Epithelial cell of esophagus (primary cell): ENCODE results near the gene XRCC5.

Experiments used
- DNase-seq: peaks from one replicate; pipeline ENCODE4 v3.0.0; 2010; ENCODE audit warnings: low read depth
- H3K4me3 ChIP-seq: 2 replicates; pipeline ENCODE4 v1.5.1; 2011; ENCODE audit warnings: mild to moderate bottlenecking, low read length, control low read depth
- TF ChIP-seq, protein P1 (sequence below): IDR thresholded peaks from 2 replicates; pipeline ENCODE4 v1.5.1; 2011; ENCODE audit warnings: low read depth, mild to moderate bottlenecking, low read length, control low read depth, inconsistent platforms; ENCODE audit not compliant: insufficient read depth; ENCODE audit errors: missing control alignments

The XRCC5 gene

DNA sequence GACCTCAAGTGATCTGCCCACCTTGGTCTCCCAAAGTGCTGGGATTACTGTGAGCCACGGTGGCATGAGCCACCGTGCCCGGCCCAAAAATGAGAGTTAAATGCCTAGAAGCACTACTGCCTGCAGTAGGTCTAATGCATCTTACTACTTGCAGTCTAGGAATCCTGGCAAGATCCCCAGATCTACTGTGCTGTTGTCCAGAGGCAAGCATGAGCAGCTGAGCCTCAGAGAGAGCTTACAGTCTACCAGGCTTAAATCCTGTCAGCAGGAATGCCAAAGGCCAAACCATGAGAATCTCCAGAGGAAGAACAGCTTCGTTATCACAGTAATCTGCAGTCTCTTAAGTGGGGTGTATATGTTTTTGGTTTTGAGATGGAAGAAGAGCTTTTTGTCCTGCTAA is 54.4 kb downstream of the XRCC5 start:
- DNase-seq = no peak
- TF ChIP-seq, protein P1, sequence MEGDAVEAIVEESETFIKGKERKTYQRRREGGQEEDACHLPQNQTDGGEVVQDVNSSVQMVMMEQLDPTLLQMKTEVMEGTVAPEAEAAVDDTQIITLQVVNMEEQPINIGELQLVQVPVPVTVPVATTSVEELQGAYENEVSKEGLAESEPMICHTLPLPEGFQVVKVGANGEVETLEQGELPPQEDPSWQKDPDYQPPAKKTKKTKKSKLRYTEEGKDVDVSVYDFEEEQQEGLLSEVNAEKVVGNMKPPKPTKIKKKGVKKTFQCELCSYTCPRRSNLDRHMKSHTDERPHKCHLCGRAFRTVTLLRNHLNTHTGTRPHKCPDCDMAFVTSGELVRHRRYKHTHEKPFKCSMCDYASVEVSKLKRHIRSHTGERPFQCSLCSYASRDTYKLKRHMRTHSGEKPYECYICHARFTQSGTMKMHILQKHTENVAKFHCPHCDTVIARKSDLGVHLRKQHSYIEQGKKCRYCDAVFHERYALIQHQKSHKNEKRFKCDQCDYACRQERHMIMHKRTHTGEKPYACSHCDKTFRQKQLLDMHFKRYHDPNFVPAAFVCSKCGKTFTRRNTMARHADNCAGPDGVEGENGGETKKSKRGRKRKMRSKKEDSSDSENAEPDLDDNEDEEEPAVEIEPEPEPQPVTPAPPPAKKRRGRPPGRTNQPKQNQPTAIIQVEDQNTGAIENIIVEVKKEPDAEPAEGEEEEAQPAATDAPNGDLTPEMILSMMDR = no peak
- H3K4me3 ChIP-seq = no peak overlapping the region

DNA sequence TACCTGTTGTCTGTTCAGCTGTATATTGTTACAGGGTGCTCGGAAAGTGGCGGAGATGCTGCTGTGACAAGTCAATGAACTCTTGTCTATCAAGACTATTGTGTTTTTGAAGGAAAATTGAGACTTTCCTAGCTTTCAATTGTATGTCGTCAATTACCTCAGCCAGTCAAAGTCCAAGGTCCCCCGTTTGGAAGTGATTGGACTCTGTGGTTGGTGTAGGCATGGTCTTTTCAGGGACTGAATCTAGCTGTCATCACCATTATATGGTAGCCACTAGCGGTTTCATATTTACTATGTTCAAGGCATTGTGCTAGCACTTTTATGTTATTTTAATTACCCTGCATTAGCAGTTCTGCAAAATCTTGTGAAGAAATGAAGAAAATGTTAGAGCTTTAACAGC is 54.9 kb downstream of the XRCC5 start:
- H3K4me3 ChIP-seq = no peak overlapping the region
- TF ChIP-seq, protein P1 = no peak

DNA sequence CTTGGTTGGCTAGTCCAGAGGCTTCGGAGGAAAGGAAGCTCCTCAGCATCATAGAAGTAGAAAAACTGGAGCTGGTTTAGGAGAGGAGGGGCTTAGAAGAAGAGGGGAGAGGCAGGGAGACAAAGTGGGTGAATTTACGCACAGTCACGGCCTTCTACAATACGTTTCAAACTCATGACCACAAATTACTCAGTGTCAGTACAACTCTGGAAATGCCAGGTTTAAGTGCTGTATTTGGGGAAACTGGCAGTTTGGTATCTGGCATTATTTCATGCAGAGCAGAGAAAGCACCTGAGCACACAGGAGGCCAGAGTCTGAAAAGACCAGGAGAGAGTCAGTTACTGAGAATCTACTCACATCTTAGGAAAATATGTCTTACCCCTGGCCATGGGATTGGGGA is 55.4 kb downstream of the XRCC5 start:
- DNase-seq = no peak
- H3K4me3 ChIP-seq = no peak overlapping the region
- TF ChIP-seq, protein P1 = no peak

More for the DNA sequence above, 54.9 kb downstream of the XRCC5 start:
- DNase-seq = no peak

DNA sequence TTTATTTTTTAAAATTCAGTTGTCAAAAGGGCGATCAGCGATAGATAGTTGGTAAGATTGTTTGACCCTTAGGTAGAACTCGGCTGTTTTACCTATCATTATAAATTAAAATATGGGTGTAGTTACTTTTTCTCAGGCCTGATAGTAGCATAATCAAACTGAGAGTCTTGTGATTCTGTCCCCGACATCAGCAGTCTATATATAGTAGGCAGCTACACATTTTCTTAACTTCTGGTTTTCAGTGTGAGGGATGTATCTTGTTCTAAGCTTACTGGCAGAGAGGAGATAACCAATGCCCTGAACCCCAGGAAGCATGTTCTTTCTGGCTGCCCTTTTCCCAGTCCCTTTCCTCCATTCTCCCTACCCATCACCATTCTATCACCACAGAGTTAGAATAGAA is 56.6 kb downstream of the XRCC5 start:
- no peak overlapping the region for H3K4me3 ChIP-seq
- no peak for DNase-seq
- TF ChIP-seq, protein P1 = no peak

DNA sequence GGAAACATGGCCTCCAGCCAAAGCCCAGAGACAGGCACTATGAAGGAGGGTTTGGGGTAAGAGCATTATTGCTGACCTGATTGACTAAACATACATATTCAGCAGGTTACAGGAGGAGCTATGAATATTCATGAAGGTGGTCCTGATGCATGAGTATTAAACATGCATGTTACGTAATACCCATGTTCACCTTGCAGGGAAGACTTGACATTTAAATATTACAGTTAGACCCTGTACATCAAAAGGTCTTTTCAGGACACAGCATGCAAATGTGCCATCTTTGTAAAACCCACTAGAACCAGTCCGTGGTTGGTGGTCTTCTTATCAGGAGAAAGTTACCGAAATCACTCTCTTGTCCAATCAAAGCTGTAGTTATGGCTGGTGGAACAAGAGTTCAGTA is 59.9 kb downstream of the XRCC5 start:
- TF ChIP-seq, protein P1 = no peak
- H3K4me3 ChIP-seq = no peak overlapping the region
- DNase-seq = no peak

DNA sequence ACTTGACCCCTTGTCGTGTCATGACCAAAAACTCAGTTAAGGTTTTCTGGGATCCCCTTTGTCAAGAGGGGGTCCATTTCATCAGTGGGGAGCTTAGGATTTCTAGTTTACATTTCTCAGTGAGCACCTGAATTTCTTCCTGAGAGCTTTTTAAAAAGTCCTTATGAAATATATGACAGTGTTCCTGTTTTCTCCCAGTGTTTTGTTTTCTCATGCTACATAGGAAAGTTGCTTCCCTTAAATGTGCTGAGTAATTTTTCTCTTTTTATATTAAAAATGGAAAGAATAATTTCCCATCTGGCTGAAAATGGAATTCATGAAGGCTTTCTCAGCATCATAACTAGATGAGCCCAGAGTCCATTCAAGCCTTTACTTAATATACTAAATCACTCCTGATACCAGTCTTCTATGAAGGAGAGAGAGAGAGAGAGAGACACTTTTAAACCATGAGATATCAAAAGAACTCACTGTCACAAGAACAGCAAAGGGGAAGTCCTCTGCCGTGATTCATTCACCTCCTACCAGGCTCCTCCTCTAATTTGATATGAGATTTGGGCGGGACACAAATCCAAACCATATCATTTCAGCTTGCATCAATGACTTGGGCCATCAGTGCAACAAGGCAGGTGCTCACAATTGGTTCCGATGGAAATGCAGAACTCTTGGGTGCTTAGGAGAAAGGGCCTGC is 61.1 kb downstream of the XRCC5 start:
- TF ChIP-seq, protein P1 = no peak
- no peak for DNase-seq
- H3K4me3 ChIP-seq = no peak overlapping the region

DNA sequence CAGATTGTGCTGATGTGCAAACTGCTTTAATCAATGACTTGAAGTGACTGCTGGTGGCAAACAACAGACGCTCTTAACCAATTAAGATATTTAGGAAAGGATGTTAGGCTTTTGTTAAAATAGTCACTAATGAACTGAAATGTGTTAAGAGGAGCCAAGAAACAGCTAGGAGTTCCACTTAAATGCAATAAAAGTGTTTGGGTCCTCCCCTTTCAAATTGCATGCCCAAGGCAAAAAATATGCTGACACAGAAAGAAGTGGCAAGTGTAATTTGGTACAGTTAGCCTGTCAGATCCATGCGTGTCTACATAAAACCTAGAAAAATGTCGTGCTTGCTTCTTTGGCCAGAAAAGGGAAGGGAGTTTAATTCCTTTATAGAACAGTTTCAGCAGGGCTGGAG is 61.9 kb downstream of the XRCC5 start:
- TF ChIP-seq, protein P1 = no peak
- no peak overlapping the region for H3K4me3 ChIP-seq
- DNase-seq = no peak
